Mucosa of descending colon (tissue), 3 donors: ENCODE results near the gene CELSR2. TPM values are rescaled to one million over a fixed set of nuclear protein-coding genes. Genes with fewer than 3 reads are reported as not detected.

Experiments
- ATAC-seq: fragments of 200-7000 bp; cut with Tn5 transposase; one replicate; pipeline ENCODE4 v1.9.1; 2020; ENCODE audit warnings: mild to moderate bottlenecking, moderate library complexity
- DNase-seq, 3 donors: peaks; one replicate each; pipeline ENCODE4 v3.0.0-alpha.2; 2020
- H3K36me3 ChIP-seq: fragments of 200-600 bp; one replicate; pipeline ENCODE4 v1.8.0; 2021; ENCODE audit warnings: low read depth, mild to moderate bottlenecking
- H3K4me1 ChIP-seq: fragments of 200-600 bp; one replicate; pipeline ENCODE4 v1.8.0; 2021; ENCODE audit warnings: low read depth, mild to moderate bottlenecking
- H3K4me3 ChIP-seq: fragments of 200-600 bp; one replicate; pipeline ENCODE4 v1.8.0; 2021; ENCODE audit warnings: mild to moderate bottlenecking
- H3K9me3 ChIP-seq: fragments of 200-600 bp; one replicate; pipeline ENCODE4 v1.8.0; 2021; ENCODE audit warnings: mild to moderate bottlenecking
- intact Hi-C, 2 donors: fragments of 100-400 bp; cut with DNase I in 1 of 2; cut with micrococcal nuclease in 1 of 2; formaldehyde crosslinking; loops; one replicate each; pipeline versions ENCODE4 v1.11.0 to v1.11.1; 2022; cut with DNase I, micrococcal nuclease
- total RNA-seq, 3 donors: library from RNA; stranded (reverse); fragmentation: NEBNext Ultra II Directional in 2 of 3; extraction: Animal tissue kit (Norgen Biotek cat#: 25700) in 2 of 3; gene quantifications; one replicate each; pipeline versions ENCODE4 v1.2.1 to v1.2.4, GENCODE V29; 2021 to 2023
- TF ChIP-seq, protein P1 (sequence below): fragments of 200-600 bp; IDR thresholded peaks from one replicate; pipeline ENCODE4 v1.8.0; 2022; ENCODE audit warnings: antibody characterized with exemption, mild to moderate bottlenecking
- donor health status: DM: no; HTN: no; CAD: no; lungs with moderate emphysema.
- donor health status: DM: no; HTN: no; CAD: no.
- donor health status: DM: no; HTN: yes; CAD: no.

CELSR2 gene
- total RNA-seq, 3 donors from 2014 or later: 2.8 to 14.7 (median 3.2) TPM

DNA sequence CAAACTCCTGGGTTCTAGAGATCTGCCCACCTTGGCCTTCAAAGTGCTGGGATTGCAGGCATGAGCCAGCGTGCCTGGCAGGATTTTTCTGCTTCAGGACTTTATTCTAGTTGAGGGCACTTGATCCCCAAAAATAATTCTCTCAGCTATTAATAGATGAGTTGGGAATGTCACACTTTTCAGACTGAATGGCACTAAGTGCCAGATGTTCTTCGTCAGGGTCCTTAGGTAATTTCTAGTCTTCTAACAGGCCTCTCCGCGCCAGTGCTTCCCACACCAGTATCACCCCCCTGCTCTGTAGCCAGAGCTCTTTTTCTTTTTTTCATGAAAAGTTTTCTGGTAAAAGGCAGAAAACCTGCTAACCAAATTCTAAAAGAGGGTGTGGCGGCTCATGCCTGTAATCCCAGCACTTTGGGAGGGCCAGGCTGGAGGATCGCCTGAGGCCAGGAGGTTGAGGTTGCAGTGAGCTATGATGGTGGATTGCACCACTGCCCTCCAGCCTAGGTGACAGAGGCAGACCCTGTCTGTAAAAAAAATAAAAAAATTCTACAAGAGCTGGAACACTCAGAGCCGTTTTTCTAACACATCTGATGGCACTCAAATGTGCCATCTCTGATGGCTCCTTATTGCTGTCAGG is 41.8 kb upstream of the CELSR2 start:
- DNase-seq: no peak
- H3K9me3 ChIP-seq: no peaks in the 10 kb centered on the region
- intact Hi-C loops: no loop called here
- TF ChIP-seq, protein P1, sequence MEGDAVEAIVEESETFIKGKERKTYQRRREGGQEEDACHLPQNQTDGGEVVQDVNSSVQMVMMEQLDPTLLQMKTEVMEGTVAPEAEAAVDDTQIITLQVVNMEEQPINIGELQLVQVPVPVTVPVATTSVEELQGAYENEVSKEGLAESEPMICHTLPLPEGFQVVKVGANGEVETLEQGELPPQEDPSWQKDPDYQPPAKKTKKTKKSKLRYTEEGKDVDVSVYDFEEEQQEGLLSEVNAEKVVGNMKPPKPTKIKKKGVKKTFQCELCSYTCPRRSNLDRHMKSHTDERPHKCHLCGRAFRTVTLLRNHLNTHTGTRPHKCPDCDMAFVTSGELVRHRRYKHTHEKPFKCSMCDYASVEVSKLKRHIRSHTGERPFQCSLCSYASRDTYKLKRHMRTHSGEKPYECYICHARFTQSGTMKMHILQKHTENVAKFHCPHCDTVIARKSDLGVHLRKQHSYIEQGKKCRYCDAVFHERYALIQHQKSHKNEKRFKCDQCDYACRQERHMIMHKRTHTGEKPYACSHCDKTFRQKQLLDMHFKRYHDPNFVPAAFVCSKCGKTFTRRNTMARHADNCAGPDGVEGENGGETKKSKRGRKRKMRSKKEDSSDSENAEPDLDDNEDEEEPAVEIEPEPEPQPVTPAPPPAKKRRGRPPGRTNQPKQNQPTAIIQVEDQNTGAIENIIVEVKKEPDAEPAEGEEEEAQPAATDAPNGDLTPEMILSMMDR: no peak
- no peak overlapping the region for H3K4me3 ChIP-seq
- H3K4me1 ChIP-seq: no peaks in the 10 kb centered on the region
- no peaks in the 10 kb centered on the region for H3K36me3 ChIP-seq
- ATAC-seq: no peak

DNA sequence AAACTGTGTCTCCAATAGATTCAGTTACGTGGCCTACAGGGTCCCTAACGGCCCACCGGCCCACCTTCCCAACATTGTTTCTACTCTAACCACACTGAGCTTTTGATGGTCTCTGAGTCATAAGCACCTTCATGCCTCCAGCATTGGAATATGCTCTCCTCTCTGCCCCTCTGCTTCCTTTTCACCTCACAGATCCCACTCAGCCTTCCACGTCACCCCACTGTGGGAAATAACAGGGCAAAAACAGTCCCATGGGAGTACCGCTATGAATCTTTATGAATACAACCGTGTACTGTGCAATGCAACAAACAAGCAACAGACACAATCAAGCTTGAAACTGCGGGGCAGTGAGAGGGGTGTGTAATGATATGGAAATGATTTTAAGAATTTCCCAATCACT is 40.9 kb upstream of the CELSR2 start:
- Histone ChIP-seq H3K4me1 (no peaks in the 10 kb centered on the region), H3K36me3 (no peaks in the 10 kb centered on the region), H3K4me3 (no peak overlapping the region), H3K9me3 (no peaks in the 10 kb centered on the region)
- intact Hi-C loops: no loop called here
- ATAC-seq: peak; percentile 8
- DNase-seq: no peak
- TF ChIP-seq, protein P1: no peak

DNA sequence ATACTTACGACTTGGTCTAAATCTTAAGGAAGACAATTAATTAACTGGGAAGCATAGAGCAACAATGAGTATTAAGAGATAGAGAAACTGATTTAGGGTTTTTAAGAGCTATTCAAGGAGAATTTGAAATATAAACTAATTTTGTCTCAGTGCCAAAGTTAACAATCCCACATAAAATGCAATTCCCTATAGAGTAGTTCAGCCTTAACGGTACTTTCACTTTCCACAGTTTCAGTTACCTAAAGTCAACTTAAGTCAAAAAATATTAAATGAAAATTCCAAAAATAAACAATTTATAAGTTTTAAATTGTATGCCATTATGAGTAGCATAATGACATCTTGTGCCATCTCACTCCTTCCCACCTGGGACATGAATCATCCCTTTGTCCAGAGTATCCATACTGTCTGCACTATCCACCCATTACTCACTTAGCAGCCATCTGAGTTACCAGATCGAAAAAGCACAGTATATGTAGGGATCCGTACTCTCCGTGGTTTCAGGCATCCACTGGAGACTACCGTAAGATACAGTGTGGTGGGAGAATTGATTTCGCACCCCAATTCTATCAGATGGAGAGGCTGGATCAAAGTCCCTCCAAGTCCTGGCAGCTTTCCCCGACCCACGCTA is 40.4 kb upstream of the CELSR2 start:
- TF ChIP-seq, protein P1: no peak
- intact Hi-C loops: no loop called here
- DNase-seq: no peak
- no peaks in the 10 kb centered on the region for H3K9me3 ChIP-seq
- no peak overlapping the region for H3K4me3 ChIP-seq
- no peaks in the 10 kb centered on the region for H3K4me1 ChIP-seq
- ATAC-seq: peak; percentile 23
- no peaks in the 10 kb centered on the region for H3K36me3 ChIP-seq

DNA sequence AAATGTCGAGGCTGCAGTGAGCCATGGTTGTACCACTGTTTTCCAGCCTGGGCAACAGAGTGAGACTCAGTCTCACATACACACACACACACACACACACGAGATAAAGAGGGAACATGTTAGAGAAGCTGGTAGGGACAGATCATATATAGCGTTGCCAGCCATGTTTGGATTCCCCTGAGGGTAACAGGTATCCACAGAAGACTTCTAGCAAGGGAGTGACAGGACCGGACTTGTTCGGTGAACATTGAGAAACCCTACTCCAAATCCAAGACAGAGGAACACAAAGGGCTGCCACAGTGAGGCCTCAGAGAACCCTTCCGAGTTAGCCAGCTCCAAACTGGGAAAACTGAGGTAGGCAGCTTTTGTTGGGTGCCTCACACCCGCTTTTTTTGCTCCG is 39.3 kb upstream of the CELSR2 start:
- Histone ChIP-seq H3K4me3 (no peak overlapping the region), H3K4me1 (peaks cover 3% of the 10 kb centered on the region), H3K36me3 (no peaks in the 10 kb centered on the region), H3K9me3 (no peaks in the 10 kb centered on the region)
- TF ChIP-seq, protein P1: no peak
- DNase-seq: no peak
- ATAC-seq: no peak
- intact Hi-C loops: no loop called here

DNA sequence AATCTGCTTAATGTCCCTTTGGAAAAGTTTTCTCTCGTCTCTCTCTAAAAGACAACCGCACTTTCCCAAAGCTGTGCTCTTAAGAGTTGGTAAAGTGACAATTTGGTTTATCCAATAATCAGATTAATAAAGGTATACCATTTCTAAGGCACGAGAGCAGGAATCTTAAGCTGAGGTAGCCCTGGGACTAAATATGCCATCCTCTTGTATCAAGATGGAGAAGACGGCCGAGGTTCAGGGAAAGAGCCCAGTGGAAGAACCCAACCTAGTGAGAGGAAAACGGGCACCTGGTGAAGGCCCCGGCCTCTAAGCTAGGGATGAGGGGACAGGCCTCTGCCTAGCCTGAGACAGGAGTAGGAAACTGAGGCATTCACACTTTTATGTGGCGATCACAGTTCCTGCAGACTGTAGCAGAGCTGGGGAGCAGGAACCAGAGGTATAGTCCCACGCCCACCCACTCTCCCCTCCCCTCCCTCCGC is 36.0 kb upstream of the CELSR2 start:
- no peaks in the 10 kb centered on the region for H3K9me3 ChIP-seq
- intact Hi-C loops: no loop called here
- TF ChIP-seq, protein P1: no peak
- DNase-seq (no peak), ATAC-seq (no peak)
- peaks cover 26% of the 10 kb centered on the region for H3K4me1 ChIP-seq
- H3K4me3 ChIP-seq: no peak overlapping the region
- H3K36me3 ChIP-seq: no peaks in the 10 kb centered on the region
